ENCODE results near the gene MT1F. TPM values are rescaled to one million over a fixed set of nuclear protein-coding genes. Genes with fewer than 3 reads are reported as not detected.

Gene MT1F
- total and polyA plus RNA-seq, 9 of the 15 experiments (the other 6 are each of a cell fraction or from before 2014, with no cell fraction given) = 0.18 to 0.68 (median 0.29) TPM; not detected in 5

GRCh38 chr16:56608043-56608875 lies 49.5 kb upstream of the MT1F start, which contains the start of gene MT2A (continued):
- no peak for TF ChIP-seq EGR1 (conservative IDR thresholded peaks at IDR 0.05)
- peak; percentile 60 to 74; a peak in 3 of 4 replicates for TF ChIP-seq FOXK2 (conservative IDR thresholded peaks at IDR 0.05 in 1 of 2, IDR thresholded peaks at IDR 0.05 in 1 of 2; ENCODE audit: low read depth in 2 of 2)
- peak; percentile 69 for TF ChIP-seq FIP1L1 (IDR thresholded peaks at IDR 0.05; ENCODE audit: low read depth, low read length, poor library complexity, severe bottlenecking)
- TF ChIP-seq DPF2 (IDR thresholded peaks at IDR 0.05) = peak; percentile 32; the same call in 1 of the 2 replicates
- TF ChIP-seq ETV1 (tag; conservative IDR thresholded peaks at IDR 0.05; ENCODE audit: low read depth) = no peak
- TF ChIP-seq CCNT2 (IDR thresholded peaks at IDR 0.05; ENCODE audit: borderline replicate concordance, extremely low read depth, insufficient read length, low read depth, low read length) = peak; percentile 89
- peak; percentile 69 for TF ChIP-seq KDM5B (IDR thresholded peaks at IDR 0.05; ENCODE audit: insufficient replicate concordance, low read depth, low read length)
- no peak for TF ChIP-seq ZNF124 (CRISPR knock-in tag; IDR thresholded peaks at IDR 0.05)
- TF ChIP-seq BRD4 (IDR thresholded peaks at IDR 0.05) = no peak; the same call in 1 of the 2 replicates
- TF ChIP-seq ATF3 (IDR thresholded peaks at IDR 0.05) = peak; percentile 74
- TF ChIP-seq ATF3 (CRISPR knock-in tag; conservative IDR thresholded peaks at IDR 0.05) = peak; percentile 38; the same call in 1 of the 2 replicates
- TF ChIP-seq BRF1 (IDR thresholded peaks at IDR 0.05; ENCODE audit: borderline replicate concordance, extremely low read depth, insufficient read length) = no peak
- TF ChIP-seq HNRNPK (IDR thresholded peaks at IDR 0.05; ENCODE audit: low read depth, low read length, poor library complexity, severe bottlenecking) = no peak
- no peak for TF ChIP-seq ZNF780A (CRISPR knock-in tag; IDR thresholded peaks at IDR 0.05)
- TF ChIP-seq HMG20B (CRISPR knock-in tag; IDR thresholded peaks at IDR 0.05) = no peak
- no peak for TF ChIP-seq SREBF2 (CRISPR knock-in tag; IDR thresholded peaks at IDR 0.05)
- no peak for TF ChIP-seq TEAD1 (CRISPR knock-in tag; IDR thresholded peaks at IDR 0.05)
- peak; percentile 66 for TF ChIP-seq SMAD4 (CRISPR knock-in tag; conservative IDR thresholded peaks at IDR 0.05)
- no peak for TF ChIP-seq TAF7 (tag; IDR thresholded peaks at IDR 0.05)
- TF ChIP-seq ZNF140 (CRISPR knock-in tag; IDR thresholded peaks at IDR 0.05) = no peak
- 0 out of 2 replicates have a peak, but pooled peaks have one; percentile 11 for TF ChIP-seq HDAC2 (IDR thresholded peaks at IDR 0.05)
- no peak for TF ChIP-seq ZNF511 (CRISPR knock-in tag; IDR thresholded peaks at IDR 0.05)
- TF ChIP-seq SMARCC2 (IDR thresholded peaks at IDR 0.05; ENCODE audit: low read depth) = no peak; the same call in 1 of the 2 replicates
- no peak for TF ChIP-seq RBM34 (IDR thresholded peaks at IDR 0.05; ENCODE audit: borderline replicate concordance, insufficient read depth, low read length)
- no peak for TF ChIP-seq EZH2 (IDR thresholded peaks at IDR 0.05; ENCODE audit: borderline replicate concordance, low read depth, low read length)
- TF ChIP-seq TCF7 (IDR thresholded peaks at IDR 0.05; ENCODE audit: borderline replicate concordance) = no peak
- no peak for TF ChIP-seq FOXM1 (IDR thresholded peaks at IDR 0.05; ENCODE audit: low read depth)
- no peak for TF ChIP-seq FOXM1 (CRISPR knock-in tag; IDR thresholded peaks at IDR 0.05; ENCODE audit: low read depth)
- peak; percentile 83 to 86 for TF ChIP-seq MAZ (CRISPR knock-in tag; conservative IDR thresholded peaks at IDR 0.05 in 1 of 2, IDR thresholded peaks at IDR 0.05 in 1 of 2)
